Epithelial cell of esophagus (primary cell): ENCODE measurements around the gene FAM111A.

ENCODE experiments used
- DNase-seq: peaks from one replicate; pipeline ENCODE4 v3.0.0; 2010; ENCODE audit warnings: low read depth
- H3K4me3 ChIP-seq: 2 replicates; pipeline ENCODE4 v1.5.1; 2011; ENCODE audit warnings: mild to moderate bottlenecking, low read length, control low read depth
- TF ChIP-seq, protein P1 (sequence below): IDR thresholded peaks from 2 replicates; pipeline ENCODE4 v1.5.1; 2011; ENCODE audit warnings: low read depth, mild to moderate bottlenecking, low read length, control low read depth, inconsistent platforms; ENCODE audit not compliant: insufficient read depth; ENCODE audit errors: missing control alignments

The FAM111A gene

DNA sequence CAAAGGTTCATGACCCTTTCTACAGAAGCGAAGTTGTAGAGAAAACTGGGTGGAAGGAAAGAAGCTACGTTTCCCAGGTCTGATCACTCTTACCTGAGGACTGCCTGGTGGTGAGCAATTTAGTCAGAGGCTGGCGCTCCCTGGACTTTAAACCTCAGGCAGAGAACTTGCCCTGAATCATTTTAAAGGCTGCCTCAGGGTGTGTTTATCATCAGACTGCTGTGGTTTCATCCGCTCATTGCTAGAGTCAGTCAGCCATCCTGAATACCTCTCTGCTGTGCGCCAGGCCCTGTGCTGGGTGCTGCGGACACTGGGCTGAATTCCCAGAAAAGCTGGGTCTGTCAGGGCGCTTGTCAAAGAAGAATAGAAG, 32.0 kb downstream of the FAM111A start:
- TF ChIP-seq, protein P1, sequence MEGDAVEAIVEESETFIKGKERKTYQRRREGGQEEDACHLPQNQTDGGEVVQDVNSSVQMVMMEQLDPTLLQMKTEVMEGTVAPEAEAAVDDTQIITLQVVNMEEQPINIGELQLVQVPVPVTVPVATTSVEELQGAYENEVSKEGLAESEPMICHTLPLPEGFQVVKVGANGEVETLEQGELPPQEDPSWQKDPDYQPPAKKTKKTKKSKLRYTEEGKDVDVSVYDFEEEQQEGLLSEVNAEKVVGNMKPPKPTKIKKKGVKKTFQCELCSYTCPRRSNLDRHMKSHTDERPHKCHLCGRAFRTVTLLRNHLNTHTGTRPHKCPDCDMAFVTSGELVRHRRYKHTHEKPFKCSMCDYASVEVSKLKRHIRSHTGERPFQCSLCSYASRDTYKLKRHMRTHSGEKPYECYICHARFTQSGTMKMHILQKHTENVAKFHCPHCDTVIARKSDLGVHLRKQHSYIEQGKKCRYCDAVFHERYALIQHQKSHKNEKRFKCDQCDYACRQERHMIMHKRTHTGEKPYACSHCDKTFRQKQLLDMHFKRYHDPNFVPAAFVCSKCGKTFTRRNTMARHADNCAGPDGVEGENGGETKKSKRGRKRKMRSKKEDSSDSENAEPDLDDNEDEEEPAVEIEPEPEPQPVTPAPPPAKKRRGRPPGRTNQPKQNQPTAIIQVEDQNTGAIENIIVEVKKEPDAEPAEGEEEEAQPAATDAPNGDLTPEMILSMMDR: peak; percentile 2
- H3K4me3 ChIP-seq: peak overlapping the region; percentile 63
- DNase-seq: peak; percentile 97

GRCh38 chr11:59175091-59175501, 32.4 kb downstream of the FAM111A start:
- TF ChIP-seq, protein P1: no peak
- H3K4me3 ChIP-seq: peak overlapping the region; percentile 2
- DNase-seq: no peak

DNA sequence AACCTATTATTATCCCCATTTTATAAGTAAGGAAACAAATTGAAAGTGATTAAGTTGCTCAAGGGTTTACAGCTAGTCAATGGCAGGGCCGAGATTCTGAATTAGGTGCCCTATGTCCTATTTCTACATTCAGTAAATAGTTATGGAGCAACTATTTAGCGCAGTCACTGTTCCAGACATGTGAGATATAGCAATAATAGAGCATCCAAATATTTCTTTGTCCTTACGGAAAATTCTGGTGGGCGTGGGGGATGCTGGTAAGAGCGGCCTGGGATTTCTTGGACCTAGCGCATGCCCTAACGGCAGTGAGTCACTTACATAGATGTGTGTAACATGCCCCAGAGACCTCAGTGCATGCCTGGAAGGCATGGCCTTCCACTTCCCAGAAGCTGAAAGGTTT, 33.7 kb downstream of the FAM111A start:
- H3K4me3 ChIP-seq: no peak overlapping the region
- no peak for DNase-seq
- TF ChIP-seq, protein P1: no peak

DNA sequence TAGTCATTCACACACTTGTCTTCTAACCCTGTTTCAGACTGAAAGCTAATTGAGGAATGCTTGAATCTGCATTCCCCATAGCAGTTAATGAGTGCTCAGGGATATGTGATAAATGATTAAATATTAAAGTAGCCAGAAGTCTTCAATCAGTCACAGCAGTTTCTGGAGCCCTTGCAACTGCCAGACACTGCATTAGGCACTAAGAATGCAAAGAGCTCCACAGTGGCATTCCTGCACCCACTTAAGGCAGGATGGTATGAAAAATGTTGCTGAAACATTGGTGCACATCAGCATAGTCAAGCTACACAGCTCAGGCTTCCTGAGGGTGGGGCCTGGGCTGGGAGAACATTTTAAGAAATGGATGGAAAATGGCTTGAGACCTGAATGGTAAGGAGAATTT, 35.7 kb downstream of the FAM111A start:
- TF ChIP-seq, protein P1: no peak
- DNase-seq: no peak
- H3K4me3 ChIP-seq: no peak overlapping the region

GRCh38 chr11:59179121-59179520, 36.5 kb downstream of the FAM111A start:
- TF ChIP-seq, protein P1: no peak
- H3K4me3 ChIP-seq: no peak overlapping the region
- no peak for DNase-seq

DNA sequence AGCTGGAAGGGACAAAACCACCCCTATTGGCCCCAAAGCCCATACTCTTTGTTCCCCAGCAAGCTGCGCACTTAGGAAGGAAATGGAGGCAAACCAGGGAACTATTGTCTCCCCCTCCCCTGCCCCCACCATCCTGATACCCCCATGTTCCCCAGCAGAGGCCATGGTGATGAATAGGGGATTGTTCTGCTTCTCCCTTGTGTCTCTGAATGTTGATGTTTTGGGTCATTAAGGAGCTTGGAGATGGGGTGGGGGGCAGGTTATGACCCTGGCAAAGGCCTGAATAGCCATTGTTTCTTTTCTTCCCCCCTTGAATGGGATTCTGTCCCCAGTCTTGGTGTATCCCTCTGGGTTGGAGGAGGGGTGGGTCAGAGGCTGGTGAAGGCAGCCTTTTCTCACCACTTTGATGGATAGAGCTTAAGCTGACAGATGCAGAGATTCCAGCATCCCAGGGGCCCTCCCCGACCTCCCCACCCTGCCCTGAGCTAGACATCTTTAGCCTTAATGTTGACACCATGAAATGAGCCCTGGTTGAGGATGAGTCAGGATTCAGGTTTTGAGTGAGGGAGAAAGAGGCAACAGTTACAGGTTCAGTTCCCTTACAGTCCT, 37.6 kb downstream of the FAM111A start:
- H3K4me3 ChIP-seq: no peak overlapping the region
- TF ChIP-seq, protein P1: no peak
- DNase-seq: no peak

GRCh38 chr11:59180907-59181306, 38.3 kb downstream of the FAM111A start:
- TF ChIP-seq, protein P1: no peak
- no peak overlapping the region for H3K4me3 ChIP-seq
- DNase-seq: no peak
